ENCODE data around the gene SLC4A5. TPM values are rescaled to one million over a fixed set of nuclear protein-coding genes. Genes with fewer than 3 reads are reported as not detected.
A peak's percentile ranks its signal among the peaks of the same experiment; 100 is the strongest.

The SLC4A5 gene
- total RNA-seq, 2 experiments from 2014 or later = 0.42 to 2.6 TPM

DNA sequence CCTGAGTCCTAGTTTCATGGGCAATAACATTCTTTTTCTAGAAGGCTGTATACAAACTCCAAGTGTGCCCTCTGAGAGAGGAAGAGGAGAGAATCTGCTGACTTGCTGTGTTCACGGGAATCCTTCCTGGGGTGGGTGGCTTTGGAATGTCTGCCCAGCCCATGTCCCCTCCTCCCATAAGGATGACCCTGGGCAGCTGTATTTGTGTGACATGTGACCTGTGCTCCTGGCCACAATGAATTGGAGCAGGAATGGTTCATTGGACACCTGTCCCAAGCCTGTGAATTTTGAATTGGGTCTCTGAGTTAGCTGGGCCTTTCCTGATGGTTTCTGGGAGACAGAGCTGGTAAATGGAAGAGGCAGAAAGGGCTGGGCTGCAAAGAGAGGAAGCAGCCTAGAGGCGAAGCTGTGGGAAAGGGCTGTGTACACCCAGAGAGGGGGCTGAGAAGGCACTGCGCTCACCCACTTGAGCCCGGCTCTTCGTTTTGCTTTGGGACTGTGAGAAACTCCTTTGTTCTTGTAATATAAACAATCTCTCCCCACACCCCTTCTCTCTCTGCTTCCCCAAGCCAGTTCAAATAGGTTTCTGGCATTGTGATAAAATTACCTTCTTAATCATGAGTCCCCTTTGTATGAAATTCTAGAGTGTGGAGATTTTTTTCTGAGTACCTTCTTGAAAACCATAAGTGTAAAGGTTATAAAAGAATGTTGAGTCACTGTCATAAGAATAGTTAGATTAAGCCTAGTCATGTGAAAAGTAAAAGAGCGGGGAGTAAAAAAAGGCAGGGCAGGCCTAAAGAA lies 49.8 kb downstream of the SLC4A5 start:
- H3K36me3 Mint-ChIP-seq = no peaks in the 10 kb centered on the region
- no peak for ATAC-seq
- no peaks in the 10 kb centered on the region for H3K27me3 Mint-ChIP-seq
- peaks cover 16% of the 10 kb centered on the region for H3K4me1 Mint-ChIP-seq
- CTCF ChIA-PET = interaction anchor here (1.1 to 2.1 kb wide), 2 partner anchors 42 to 44 kb away, joined by 3 to 8 read pairs; no protein-coding TSS in a partner anchor
- H3K9me3 Mint-ChIP-seq (ENCODE audit: low read depth) = no peaks in the 10 kb centered on the region
- no peak for DNase-seq
- no peak overlapping the region for H3K27ac Mint-ChIP-seq
- no peak overlapping the region for H3K4me3 Mint-ChIP-seq

DNA sequence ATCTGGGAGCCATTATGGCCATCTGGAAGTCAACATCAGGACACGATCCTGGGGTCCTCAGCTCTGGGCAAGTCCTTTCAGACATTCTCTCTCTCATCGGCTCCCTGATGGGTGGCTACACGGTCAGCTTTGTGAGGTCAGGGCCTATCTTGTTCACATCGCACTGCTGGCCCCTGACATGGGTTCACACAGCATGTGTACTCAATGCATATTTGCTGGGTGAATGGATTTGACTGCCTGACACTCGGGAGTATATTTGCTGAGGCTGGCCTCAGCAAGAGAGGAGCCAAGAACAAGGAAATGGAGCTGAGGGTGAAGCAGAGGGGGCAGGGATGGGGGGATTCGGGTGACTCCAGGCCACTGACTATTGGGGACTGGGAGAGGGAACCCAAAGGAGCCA lies 50.5 kb downstream of the SLC4A5 start:
- CTCF ChIA-PET = interaction anchor here (2.1 kb wide), 1 partner anchor 42 kb away, joined by 8 read pairs; no protein-coding TSS in a partner anchor
- ATAC-seq = no peak
- Mint-ChIP-seq H3K9me3 (ENCODE audit: low read depth) (no peaks in the 10 kb centered on the region), H3K27ac (no peak overlapping the region), H3K27me3 (no peaks in the 10 kb centered on the region), H3K4me3 (no peak overlapping the region), H3K36me3 (no peaks in the 10 kb centered on the region), H3K4me1 (peaks cover 16% of the 10 kb centered on the region)
- DNase-seq = no peak

DNA sequence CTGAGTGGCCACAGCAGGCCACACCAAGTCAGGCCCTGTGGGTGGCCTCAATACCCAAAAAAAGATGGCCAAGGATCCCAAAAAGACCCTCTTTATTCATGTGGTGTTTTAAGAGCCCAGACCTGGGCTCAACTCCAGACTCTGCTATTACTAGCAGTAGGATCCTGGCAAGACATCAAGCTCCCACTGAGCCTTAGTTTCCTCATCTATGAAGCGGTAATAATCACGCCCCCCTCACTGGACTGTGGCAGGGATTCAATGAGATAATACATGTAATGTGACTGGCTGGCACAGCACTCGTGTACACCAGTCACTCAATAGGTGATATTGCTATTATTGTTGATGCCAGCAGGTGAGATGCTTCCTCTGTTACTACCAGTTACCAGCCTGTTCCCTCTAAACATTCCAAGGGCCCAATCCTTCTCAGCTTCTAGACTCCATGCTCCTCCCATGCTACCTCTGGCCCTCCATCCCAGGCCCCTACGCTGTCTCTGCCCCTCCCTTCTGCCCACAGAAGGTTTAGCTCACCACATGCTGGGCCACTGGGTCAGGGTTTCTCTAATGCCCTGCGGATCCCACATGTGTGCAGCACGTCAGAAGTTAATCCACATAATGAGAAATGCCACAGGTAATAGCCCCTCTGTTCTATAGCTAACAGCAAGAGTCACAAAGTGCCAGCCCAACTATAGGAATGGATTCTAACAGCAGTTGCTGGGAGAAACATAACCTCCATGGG lies 51.2 kb downstream of the SLC4A5 start:
- no peaks in the 10 kb centered on the region for H3K36me3 Mint-ChIP-seq
- no peak overlapping the region for H3K27ac Mint-ChIP-seq

DNA sequence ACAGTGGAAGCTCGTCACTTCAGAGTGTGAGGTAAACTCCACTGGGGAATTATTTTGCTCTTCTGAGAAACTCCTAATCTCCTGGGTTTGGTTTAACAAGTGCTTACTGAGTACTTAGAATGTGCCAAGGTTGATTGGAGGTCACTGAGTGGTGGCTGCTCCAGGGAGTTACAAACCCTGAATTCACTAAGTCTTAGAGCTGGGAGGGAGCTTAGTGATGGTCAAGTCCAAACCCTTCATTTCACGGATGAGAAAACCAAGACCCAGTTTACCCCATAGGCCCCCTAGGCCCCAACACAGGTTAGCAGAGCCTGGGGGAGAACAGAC lies 52.0 kb downstream of the SLC4A5 start:
- CTCF ChIA-PET = interaction anchor here (0.8 to 1.6 kb wide), 3 partner anchors 12 to 101 kb away, joined by 3 to 13 read pairs (median 5); no protein-coding TSS in a partner anchor
- no peak for ATAC-seq

More for the DNA sequence above, 51.2 kb downstream of the SLC4A5 start:
- ATAC-seq = no peak
- Mint-ChIP-seq H3K4me1 (peaks cover 16% of the 10 kb centered on the region), H3K9me3 (ENCODE audit: low read depth) (no peaks in the 10 kb centered on the region), H3K27me3 (no peaks in the 10 kb centered on the region), H3K4me3 (no peak overlapping the region)
- CTCF ChIA-PET = interaction anchor here (1.3 to 1.6 kb wide), 2 partner anchors 43 to 100 kb away, joined by 5 to 13 read pairs; no protein-coding TSS in a partner anchor
- no peak for DNase-seq

DNA sequence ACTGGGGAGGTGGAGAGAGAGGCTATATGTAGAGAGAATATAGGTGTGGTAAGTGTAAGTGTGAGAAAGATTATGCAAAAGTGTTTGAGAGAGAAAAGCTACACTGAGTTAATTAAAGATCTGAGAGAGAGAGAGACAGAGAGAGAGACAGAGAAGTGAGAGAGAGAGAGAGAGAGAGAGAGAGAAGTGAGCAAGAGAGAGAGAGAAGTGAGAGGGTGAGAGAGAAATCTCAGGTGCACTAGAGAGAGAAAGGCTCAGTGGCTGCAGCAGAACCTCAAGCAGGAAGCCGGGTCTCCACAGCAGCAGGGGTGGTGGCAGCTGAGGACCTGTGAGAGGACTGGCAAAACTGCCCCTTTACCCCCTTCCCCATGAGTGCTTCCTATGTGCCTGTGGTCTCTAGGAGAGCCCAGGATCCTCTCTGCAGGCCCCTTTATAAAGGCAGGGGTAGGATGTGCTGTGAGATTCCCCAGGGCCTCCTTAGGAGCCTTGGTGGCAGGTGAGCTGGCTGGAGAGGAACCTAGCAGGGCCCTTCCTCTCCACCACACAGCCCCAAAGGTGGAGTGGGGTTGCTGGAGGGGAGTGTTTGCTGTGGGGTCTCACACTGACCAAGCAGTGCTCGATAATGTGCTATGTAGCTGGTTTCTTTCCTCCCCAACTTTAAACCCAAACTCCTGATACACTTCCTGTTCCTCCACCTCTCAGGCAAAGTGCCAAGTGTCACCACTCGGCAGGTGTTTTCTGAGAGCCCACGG lies 52.6 kb downstream of the SLC4A5 start:
- Mint-ChIP-seq H3K27ac (peak overlapping the region; percentile 72), H3K9me3 (ENCODE audit: low read depth) (no peaks in the 10 kb centered on the region), H3K4me1 (peaks cover 16% of the 10 kb centered on the region), H3K27me3 (no peaks in the 10 kb centered on the region), H3K36me3 (no peaks in the 10 kb centered on the region), H3K4me3 (no peak overlapping the region)
- DNase-seq (peak; percentile 70), ATAC-seq (peak; percentile 82)
- CTCF ChIA-PET = interaction anchor here (0.8 to 1.6 kb wide), 4 partner anchors 11 to 102 kb away, joined by 3 to 13 read pairs (median 4); no protein-coding TSS in a partner anchor

More for the DNA sequence above, 52.0 kb downstream of the SLC4A5 start:
- no peaks in the 10 kb centered on the region for H3K9me3 Mint-ChIP-seq (ENCODE audit: low read depth)
- no peaks in the 10 kb centered on the region for H3K36me3 Mint-ChIP-seq
- H3K4me1 Mint-ChIP-seq = peaks cover 16% of the 10 kb centered on the region
- H3K4me3 Mint-ChIP-seq = no peak overlapping the region
- peak overlapping the region; percentile 72 for H3K27ac Mint-ChIP-seq
- H3K27me3 Mint-ChIP-seq = no peaks in the 10 kb centered on the region
- DNase-seq = no peak

DNA sequence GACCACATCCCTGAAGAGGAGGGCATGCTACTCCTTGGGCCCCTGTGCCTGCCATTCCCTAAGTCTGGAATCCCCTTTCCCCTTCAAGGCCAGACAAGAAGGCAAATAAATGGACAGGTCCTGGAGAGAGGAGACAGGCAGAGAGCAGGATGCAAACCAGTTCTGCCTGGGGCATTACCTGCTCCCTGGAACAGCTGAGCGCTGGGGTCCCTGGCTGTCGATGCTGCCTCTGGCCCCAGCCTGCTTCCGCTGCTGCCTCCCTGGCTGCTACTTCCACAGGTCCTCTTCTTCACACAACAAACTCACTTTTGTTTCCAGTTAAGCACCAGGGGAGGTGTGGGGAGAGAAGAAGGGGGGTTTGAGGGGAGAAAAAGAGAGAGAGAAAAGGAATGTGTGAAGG lies 53.1 kb downstream of the SLC4A5 start:
- Mint-ChIP-seq H3K9me3 (ENCODE audit: low read depth) (no peaks in the 10 kb centered on the region), H3K27ac (peak overlapping the region; percentile 72), H3K4me1 (peaks cover 16% of the 10 kb centered on the region), H3K36me3 (no peaks in the 10 kb centered on the region), H3K4me3 (no peak overlapping the region), H3K27me3 (no peaks in the 10 kb centered on the region)
- DNase-seq (no peak), ATAC-seq (no peak)
- CTCF ChIA-PET = interaction anchor here (0.9 to 1.6 kb wide), 2 partner anchors 40 to 45 kb away, joined by 3 to 13 read pairs; no protein-coding TSS in a partner anchor

DNA sequence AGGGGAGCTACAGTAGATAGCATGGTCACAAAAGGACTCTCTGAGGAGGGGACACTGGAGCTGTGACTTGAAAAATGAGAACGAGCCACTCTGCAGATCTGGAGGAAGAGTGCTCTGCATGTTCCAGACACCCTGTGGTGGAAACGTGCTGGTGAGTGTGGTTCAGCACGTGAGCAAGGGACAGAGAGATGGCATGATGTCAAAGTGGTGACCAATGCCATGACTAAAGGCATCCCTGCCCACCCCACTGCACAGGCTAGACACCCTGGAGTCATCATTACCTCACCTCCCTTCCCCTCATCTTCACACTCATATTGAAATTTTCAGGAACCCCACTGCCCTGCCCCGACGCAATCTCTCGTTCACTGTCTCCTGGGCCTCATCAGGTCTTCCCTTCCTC lies 56.5 kb downstream of the SLC4A5 start:
- H3K4me1 Mint-ChIP-seq = peaks cover 16% of the 10 kb centered on the region
- no peaks in the 10 kb centered on the region for H3K27me3 Mint-ChIP-seq
- CTCF ChIA-PET = interaction anchor here (1.6 to 1.7 kb wide), 2 partner anchors 48 to 49 kb away, joined by 5 to 9 read pairs; no protein-coding TSS in a partner anchor
- DNase-seq = no peak
- ATAC-seq = no peak
- H3K4me3 Mint-ChIP-seq = no peak overlapping the region
- no peaks in the 10 kb centered on the region for H3K36me3 Mint-ChIP-seq
- no peak overlapping the region for H3K27ac Mint-ChIP-seq
- no peaks in the 10 kb centered on the region for H3K9me3 Mint-ChIP-seq (ENCODE audit: low read depth)

DNA sequence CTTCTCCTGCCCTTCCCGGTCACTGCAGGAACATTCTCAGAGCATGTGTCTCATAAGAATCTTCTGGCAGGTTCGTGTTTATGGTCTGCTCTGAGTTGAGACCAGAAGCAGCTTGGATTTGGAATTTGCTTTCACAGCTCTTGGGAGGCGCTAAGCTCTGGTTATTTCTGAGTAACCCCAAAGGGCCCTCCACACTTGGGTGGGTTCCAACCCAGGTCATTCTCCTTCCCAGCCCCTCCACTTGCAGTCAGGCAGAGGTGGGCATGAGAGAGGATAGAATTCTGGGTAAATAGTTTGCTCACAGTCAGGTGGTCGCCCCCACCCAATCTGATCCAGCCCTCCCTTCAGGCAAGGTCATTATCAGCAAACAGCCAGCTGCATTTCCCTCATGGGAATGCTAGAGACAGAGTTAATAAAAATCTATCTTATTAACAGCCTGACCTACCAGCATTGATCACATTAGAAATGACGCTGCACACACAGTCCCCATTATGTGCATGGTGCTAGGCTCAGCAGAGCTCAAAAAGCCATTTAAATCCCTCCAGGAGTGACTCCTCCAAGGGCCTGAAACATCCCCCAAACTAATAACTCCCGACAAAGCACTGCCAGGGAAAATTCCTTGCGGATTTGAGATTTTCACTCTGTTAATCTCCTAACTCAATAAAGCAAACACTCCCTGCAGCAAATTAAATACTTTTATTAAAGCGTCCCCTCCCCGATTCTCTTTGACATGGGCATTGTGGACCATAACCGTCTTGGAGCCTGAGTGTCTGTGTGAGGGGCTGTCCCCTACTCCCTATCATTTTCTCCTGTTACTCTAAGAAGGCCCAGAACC lies 61.9 kb downstream of the SLC4A5 start:
- ATAC-seq (no peak), DNase-seq (no peak)
- H3K27ac Mint-ChIP-seq = no peak overlapping the region
- peaks cover 13% of the 10 kb centered on the region for H3K27me3 Mint-ChIP-seq
- no peaks in the 10 kb centered on the region for H3K4me1 Mint-ChIP-seq
- H3K9me3 Mint-ChIP-seq (ENCODE audit: low read depth) = no peaks in the 10 kb centered on the region
- no peak overlapping the region for H3K4me3 Mint-ChIP-seq
- H3K36me3 Mint-ChIP-seq = no peaks in the 10 kb centered on the region
- CTCF ChIA-PET = interaction anchor here (0.7 to 1.9 kb wide), 2 partner anchors 16 to 445 kb away, joined by 3 to 4 read pairs; no protein-coding TSS in a partner anchor

DNA sequence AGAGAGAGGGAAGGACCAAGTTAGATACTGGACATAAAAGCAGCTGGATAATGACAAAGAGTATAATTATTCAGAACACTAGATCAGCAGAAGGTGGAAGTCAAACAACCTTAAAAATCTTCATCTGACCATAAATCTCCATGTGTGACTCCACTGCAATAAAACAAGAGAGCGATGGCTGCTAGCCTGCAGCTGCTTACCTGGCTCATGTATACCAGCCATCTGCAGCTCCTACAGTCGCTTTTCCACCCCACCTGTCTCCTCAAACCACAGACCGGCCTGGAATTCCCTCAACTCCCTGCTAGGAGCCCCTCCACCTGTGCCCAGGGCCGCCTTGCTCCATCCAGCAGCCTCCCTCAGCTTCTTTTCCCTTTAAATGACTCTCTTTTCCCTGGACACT lies 64.5 kb downstream of the SLC4A5 start:
- DNase-seq = no peak
- H3K4me3 Mint-ChIP-seq = no peak overlapping the region

DNA sequence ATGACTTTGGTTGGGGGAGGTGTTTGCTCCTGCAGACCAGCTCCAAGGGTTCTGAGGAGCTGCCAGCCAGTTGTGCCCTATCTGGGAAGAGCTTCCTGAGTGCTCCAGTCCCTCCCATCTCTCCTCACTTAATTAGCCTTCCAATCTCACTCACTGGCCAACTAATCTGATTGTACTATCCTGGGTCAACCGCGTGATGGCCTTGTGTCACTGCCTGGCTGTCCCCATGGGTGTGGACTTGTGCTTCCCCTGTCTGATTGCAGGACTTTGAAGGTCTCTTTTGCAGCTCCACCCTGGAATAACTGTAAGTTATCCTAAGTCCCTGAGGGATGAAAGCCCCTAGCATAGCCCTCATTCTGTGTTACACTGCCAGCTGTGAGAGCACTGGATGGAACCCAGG lies 65.0 kb downstream of the SLC4A5 start:
- ATAC-seq = no peak
- H3K9me3 Mint-ChIP-seq (ENCODE audit: low read depth) = no peaks in the 10 kb centered on the region
- no peak overlapping the region for H3K4me3 Mint-ChIP-seq
- CTCF ChIA-PET = interaction anchor here (0.9 to 2.9 kb wide), 4 partner anchors 11 to 504 kb away, joined by 3 to 8 read pairs (median 4); no protein-coding TSS in a partner anchor
- peaks cover 13% of the 10 kb centered on the region for H3K27me3 Mint-ChIP-seq
- H3K4me1 Mint-ChIP-seq = no peaks in the 10 kb centered on the region
- DNase-seq = no peak
- H3K27ac Mint-ChIP-seq = no peak overlapping the region
- H3K36me3 Mint-ChIP-seq = no peaks in the 10 kb centered on the region

More for the DNA sequence above, 64.5 kb downstream of the SLC4A5 start:
- ATAC-seq = no peak
- Mint-ChIP-seq H3K4me1 (no peaks in the 10 kb centered on the region), H3K27me3 (peaks cover 13% of the 10 kb centered on the region), H3K9me3 (ENCODE audit: low read depth) (no peaks in the 10 kb centered on the region), H3K36me3 (no peaks in the 10 kb centered on the region), H3K27ac (no peak overlapping the region)
- CTCF ChIA-PET = interaction anchor here (0.9 to 2.9 kb wide), 5 partner anchors 11 to 505 kb away, joined by 3 to 8 read pairs (median 4); no protein-coding TSS in a partner anchor

DNA sequence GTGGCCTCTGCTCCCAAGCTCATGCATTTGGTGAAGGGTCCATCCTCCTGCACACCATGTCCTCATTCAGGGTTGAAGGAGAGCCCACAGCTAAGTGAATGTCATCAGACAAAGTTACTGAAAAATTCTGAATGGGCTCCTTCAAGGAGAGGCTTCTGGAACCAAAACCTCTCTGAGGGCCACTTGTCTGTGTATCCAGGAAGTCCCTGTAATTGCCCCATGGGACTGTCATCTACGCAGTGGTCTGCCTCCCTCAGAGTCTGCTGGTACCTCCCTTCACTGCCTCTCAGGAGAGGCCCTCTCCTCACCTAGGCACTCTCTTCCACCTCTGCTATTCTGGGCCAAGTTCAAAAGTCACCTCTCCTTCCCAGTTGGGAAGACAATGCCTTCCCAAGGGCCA lies 68.0 kb downstream of the SLC4A5 start:
- Mint-ChIP-seq H3K27me3 (peaks cover 13% of the 10 kb centered on the region), H3K36me3 (no peaks in the 10 kb centered on the region), H3K27ac (no peak overlapping the region), H3K9me3 (ENCODE audit: low read depth) (no peaks in the 10 kb centered on the region), H3K4me3 (no peak overlapping the region), H3K4me1 (no peaks in the 10 kb centered on the region)
- CTCF ChIA-PET = interaction anchor here (0.6 to 1.9 kb wide), 3 partner anchors 8 to 311 kb away, joined by 3 to 4 read pairs (median 3); no protein-coding TSS in a partner anchor
- no peak for DNase-seq
- no peak for ATAC-seq

DNA sequence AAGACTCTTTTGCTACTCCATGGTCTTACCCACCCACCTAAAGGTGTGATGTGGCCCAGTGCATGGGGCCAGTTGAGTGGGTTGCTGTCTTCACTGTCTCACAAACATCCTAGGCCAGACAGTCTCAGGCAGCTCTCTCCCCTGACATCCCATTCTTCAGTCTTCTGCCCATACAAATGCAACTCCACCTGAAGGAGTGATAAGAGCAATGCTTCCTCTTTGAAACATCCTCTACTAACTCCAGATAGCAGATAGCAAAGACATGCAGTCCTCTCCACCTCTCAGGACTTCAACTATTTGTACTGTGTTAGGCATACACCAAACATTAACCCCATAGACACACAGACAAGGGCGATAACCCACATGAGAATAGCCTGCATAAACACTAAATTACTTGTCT lies 73.5 kb downstream of the SLC4A5 start:
- CTCF ChIA-PET = interaction anchor here (0.9 to 7.2 kb wide), 3 partner anchors 9 to 122 kb away, joined by 3 to 70 read pairs (median 3); no protein-coding TSS in a partner anchor
- Mint-ChIP-seq H3K27me3 (no peaks in the 10 kb centered on the region), H3K9me3 (ENCODE audit: low read depth) (no peaks in the 10 kb centered on the region), H3K27ac (no peak overlapping the region), H3K4me3 (no peak overlapping the region), H3K4me1 (peaks cover 15% of the 10 kb centered on the region), H3K36me3 (no peaks in the 10 kb centered on the region)
- ATAC-seq (no peak), DNase-seq (no peak)

Data from activated CD8-positive, alpha-beta memory T cell treated with anti-CD3 and anti-CD28 coated beads, Interleukin-2, amount 10 ng/mL, durations not matched to agents 7 days and 5 days (primary cell).